Lung (tissue), 12 donors: ENCODE results near the gene ZSCAN10. TPM values are rescaled to one million over a fixed set of nuclear protein-coding genes. Genes with fewer than 3 reads are reported as not detected.
"Not testable (repeated sequence)": the region's sequence is repeated elsewhere in the genome, so short reads cannot be mapped to it uniquely, and the experiment has no call there.

Experiments
- ATAC-seq: fragments of 200-7000 bp; cut with Tn5 transposase; one replicate; pipeline ENCODE4 v1.9.1; 2020; ENCODE audit warnings: moderate number of reproducible peaks; ENCODE audit not compliant: insufficient read depth, low FRiP score
- DNase-seq, 3 donors: peaks; one replicate each; pipeline ENCODE4 v3.0.0-alpha.2; 2013 to 2017
- H3K27ac ChIP-seq, 2 donors: one replicate each; pipeline ENCODE4 v1.5.1; 2013; ENCODE audit warnings: mild to moderate bottlenecking in 2 of 2, moderate library complexity in 2 of 2, control low read depth in 1 of 2, inconsistent platforms in 1 of 2, low read depth in 1 of 2, low read length in 1 of 2
- H3K27me3 ChIP-seq, 3 donors: one replicate each; pipeline ENCODE4 v1.5.1; 2013; ENCODE audit warnings: low read length in 2 of 3; ENCODE audit not compliant: control insufficient read depth in 3 of 3, insufficient read depth in 3 of 3
- H3K36me3 ChIP-seq, 4 donors: one replicate each; pipeline ENCODE4 v1.5.1; 2013; ENCODE audit warnings: low read length in 4 of 4, mild to moderate bottlenecking in 1 of 4, moderate library complexity in 1 of 4; ENCODE audit not compliant: control insufficient read depth in 4 of 4, insufficient read depth in 4 of 4
- H3K4me1 ChIP-seq, 5 donors: one replicate each; pipeline ENCODE4 v1.5.1; 2013; ENCODE audit warnings: low read length in 5 of 5, mild to moderate bottlenecking in 2 of 5, moderate library complexity in 1 of 5; ENCODE audit not compliant: control insufficient read depth in 5 of 5, insufficient read depth in 5 of 5
- H3K4me3 ChIP-seq: one replicate; pipeline ENCODE4 v1.5.1; 2013; ENCODE audit warnings: mild to moderate bottlenecking, control low read depth, moderate library complexity
- H3K9ac ChIP-seq, 2 donors: one replicate each; pipeline ENCODE4 v1.5.1; 2013; ENCODE audit warnings: low read length in 2 of 2, control low read depth in 1 of 2; ENCODE audit not compliant: insufficient read depth in 1 of 2
- H3K9me3 ChIP-seq, 4 donors: one replicate each; pipeline ENCODE4 v1.5.1; 2013; ENCODE audit warnings: low read length in 3 of 4, mild to moderate bottlenecking in 1 of 4, moderate library complexity in 1 of 4; ENCODE audit not compliant: control insufficient read depth in 4 of 4, insufficient read depth in 3 of 4
- CTCF ChIP-seq: IDR thresholded peaks from 2 replicates; pipeline ENCODE4 v1.5.1; 2012; ENCODE audit warnings: mild to moderate bottlenecking; ENCODE audit errors: control extremely low read depth, extremely low read depth
- WGBS, 2 donors: extraction: QIAGEN DNeasy Blood & Tissue Kit; methylation state at CpG; one replicate each; pipeline ENCODE4 v1.1.7; 2013; 5-methylcytosine and 5-hydroxymethylcytosine counted together
- polyA plus RNA-seq, 2 donors: library from polyadenylated mRNA; stranded (reverse); fragments of 200-250 nt; gene quantifications; one replicate each; pipeline ENCODE4 v1.2.1, GENCODE V29; 2013
- total RNA-seq, 2 donors: library from RNA; depleted of rRNA in 1 of 2; stranded (reverse); fragments of >200 nt in 1 of 2; gene quantifications; one replicate each; pipeline ENCODE4 v1.2.1, GENCODE V29; 2014 to 2021
- donor health status: control.
- donor health status: control.
- donor health status: Bipolar disorder and iron deficiency.
- donor health status: healthy.
- donor health status: DM: yes; HTN: yes; CAD: no.

The ZSCAN10 gene
- total and polyA plus RNA-seq, 4 donors = 0.02 to 0.21 TPM; not detected in 2

DNA sequence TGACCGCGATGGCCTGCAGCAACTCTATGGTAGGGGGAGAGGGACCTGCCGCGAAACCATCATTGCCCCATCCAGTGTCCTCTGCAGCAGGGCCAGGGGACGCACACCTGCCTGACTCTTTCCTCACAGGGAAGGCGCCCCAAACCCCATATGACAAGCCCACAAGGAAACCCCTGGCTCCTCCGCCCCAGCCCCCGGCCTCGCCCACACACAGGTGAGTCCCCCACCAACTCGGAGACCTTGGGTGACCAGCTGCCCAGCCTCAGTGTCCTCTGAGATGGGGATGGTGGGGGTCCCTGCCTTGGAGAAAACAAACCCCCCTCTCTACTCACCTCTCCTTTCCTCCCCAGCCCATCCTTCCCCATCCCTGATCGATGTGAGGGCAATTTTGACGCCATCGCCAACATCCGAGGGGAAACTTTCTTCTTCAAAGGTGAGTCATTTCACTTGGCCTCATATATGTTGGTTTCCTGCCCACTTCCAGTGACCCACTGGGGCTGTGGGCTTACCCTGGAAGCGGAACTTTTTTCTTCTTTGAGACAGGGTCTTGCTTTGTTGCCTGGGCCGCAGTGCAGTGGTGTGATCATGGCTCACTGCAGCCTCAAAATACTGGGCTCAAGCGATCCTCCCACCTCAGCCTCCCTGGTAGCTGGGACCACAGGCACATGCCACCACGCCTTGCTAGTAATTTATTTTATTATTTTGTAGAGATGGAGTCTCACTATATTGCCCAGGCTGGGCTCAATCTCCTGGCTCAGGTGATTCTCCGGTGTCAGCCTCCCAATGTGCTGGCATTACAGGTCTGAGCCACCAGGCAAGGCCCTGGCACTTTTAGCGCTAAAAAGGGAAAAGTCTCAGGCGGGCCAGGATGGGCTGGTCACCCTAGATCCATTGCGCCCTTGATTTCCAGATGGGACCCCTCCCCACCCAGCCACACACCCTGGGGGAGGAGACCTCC is 41.6 kb downstream of the ZSCAN10 start:
- ATAC-seq (no peak), DNase-seq (no peak)
- H3K4me1 ChIP-seq = peaks cover 2 to 13% (median 7%) of the 10 kb centered on the region in 5 donors
- WGBS, 2 donors = 91 to 92% methylated on average over 22 of the region's 22 CpGs
- H3K27ac ChIP-seq = no peak overlapping the region
- TF ChIP-seq CTCF = no peak
- H3K27me3 ChIP-seq = no peaks in the 10 kb centered on the region
- no peak overlapping the region for H3K9ac ChIP-seq
- no peak overlapping the region for H3K4me3 ChIP-seq
- no peaks in the 10 kb centered on the region for H3K9me3 ChIP-seq
- no peaks in the 10 kb centered on the region for H3K36me3 ChIP-seq

GRCh38 chr16:3056336-3057180 is 42.5 kb downstream of the ZSCAN10 start:
- DNase-seq = no peak
- WGBS, 2 donors = 85 to 90% methylated on average over 19 of the region's 19 CpGs

GRCh38 chr16:3055734-3056115 is 43.4 kb downstream of the ZSCAN10 start:
- 71 to 81% methylated on average over 9 of the region's 9 CpGs for WGBS, 2 donors
- not testable (repeated sequence) for H3K27me3 ChIP-seq, H3K9me3 ChIP-seq, H3K4me3 ChIP-seq, H3K36me3 ChIP-seq, DNase-seq, H3K9ac ChIP-seq, ATAC-seq
- H3K4me1 ChIP-seq = peaks cover 4 to 13% (median 7%) of the 10 kb centered on the region in 5 donors
- H3K27ac ChIP-seq = peak overlapping the region in 1 of 2 donors; percentile 20

More at GRCh38 chr16:3056336-3057180, 42.5 kb downstream of the ZSCAN10 start:
- Histone ChIP-seq H3K4me3 (no peak overlapping the region), H3K27me3 (no peaks in the 10 kb centered on the region), H3K9ac (no peak overlapping the region), H3K36me3 (no peaks in the 10 kb centered on the region), H3K9me3 (no peaks in the 10 kb centered on the region), H3K27ac (no peak overlapping the region), H3K4me1 (peaks cover 2 to 13% (median 7%) of the 10 kb centered on the region in 5 donors)
- ATAC-seq = no peak
- TF ChIP-seq CTCF = no peak
